ENCODE measurements around the gene OTUB2. TPM values are rescaled to one million over a fixed set of nuclear protein-coding genes. Genes with fewer than 3 reads are reported as not detected.

Gene OTUB2
- total RNA-seq, 1 donor from 2014 or later, result 6.8 TPM

DNA sequence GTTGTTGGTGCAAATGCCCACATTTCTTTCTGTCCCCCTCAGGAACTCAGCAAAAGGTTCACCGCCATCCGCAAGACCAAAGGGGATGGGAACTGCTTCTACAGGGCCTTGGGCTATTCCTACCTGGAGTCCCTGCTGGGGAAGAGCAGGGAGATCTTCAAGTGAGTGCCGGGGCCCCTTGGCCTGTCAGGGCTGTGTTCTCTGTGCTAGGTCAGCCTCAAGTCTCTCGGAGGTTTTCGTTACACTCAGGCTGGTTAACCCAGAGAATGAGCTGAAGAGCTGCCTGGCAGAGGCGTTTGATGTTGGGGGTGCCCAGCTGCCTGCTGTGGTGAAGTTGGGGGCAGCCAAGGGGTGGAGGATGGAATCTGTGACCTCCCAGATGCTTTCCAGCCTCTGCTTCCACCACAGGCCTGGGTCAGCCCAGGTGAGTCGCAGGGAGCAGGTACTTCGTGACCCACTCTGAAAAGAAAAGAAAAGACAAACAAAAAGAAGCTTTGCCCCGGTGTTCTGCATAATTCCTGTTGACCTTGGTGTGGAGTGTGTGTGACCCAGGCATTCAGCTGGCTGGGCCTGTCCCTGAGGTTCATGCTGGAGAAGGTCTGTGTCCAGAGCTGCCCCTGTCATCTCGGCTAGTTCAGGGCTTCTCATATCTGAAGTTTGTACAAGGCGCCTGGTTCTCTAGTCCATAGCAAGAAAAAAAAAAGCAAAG, 12.9 kb downstream of the OTUB2 start:
- Histone ChIP-seq H3F3A (ENCODE audit: low read depth) (no peaks in the 10 kb centered on the region), H3K36me3 (no peaks in the 10 kb centered on the region), H3K9me3 (ENCODE audit: low read depth) (no peaks in the 10 kb centered on the region), H4K20me1 (ENCODE audit: low read depth) (peaks cover 17% of the 10 kb centered on the region), H3K4me1 (no peaks in the 10 kb centered on the region), H3K4me2 (no peak overlapping the region), H3K4me3 (no peak overlapping the region), H3K27ac (no peak overlapping the region), H3K79me2 (ENCODE audit: low read depth) (no peaks in the 10 kb centered on the region), H3K27me3 (no peaks in the 10 kb centered on the region), H2AFZ (replicated peaks) (no peak overlapping the region), H3K9ac (no peak overlapping the region)
- H3K27me3 Mint-ChIP-seq (ENCODE audit: insufficient read depth, low read depth), result peaks cover 7% of the 10 kb centered on the region
- no peaks in the 10 kb centered on the region for H3K36me3 Mint-ChIP-seq
- H3K4me1 Mint-ChIP-seq, result peaks cover 28% of the 10 kb centered on the region
- H3K27ac Mint-ChIP-seq, result no peak overlapping the region
- no peak for DNase-seq (ENCODE audit: low spot score)
- no peaks in the 10 kb centered on the region for H3K9me3 Mint-ChIP-seq
- TF ChIP-seq EZH2 (IDR thresholded peaks at IDR 0.05) (no peak), EZH2phosphoT487 (IDR thresholded peaks at IDR 0.05) (no peak), CTCF (IDR thresholded peaks at IDR 0.05) (no peak)
- H3K4me3 Mint-ChIP-seq, result no peak overlapping the region

DNA sequence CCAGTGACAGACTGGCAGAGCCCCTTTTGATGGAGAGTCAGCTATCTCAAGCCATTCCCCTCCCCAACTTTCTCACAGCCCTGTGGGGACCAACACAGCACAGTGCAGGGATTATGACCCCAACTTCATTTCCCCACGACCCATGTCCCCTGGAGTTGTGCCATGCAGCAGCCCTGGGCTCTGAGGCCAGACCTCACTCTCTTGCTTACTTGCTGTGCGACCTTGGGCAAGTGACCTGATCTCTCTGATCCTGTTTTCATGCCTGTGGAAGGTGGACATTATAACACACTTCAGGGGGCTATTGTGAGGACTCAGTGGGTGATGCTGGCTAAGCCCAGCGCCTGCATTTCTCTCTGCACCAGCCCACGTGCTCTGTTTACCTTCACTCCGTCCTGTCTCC, 14.1 kb downstream of the OTUB2 start:
- Mint-ChIP-seq H3K27me3 (ENCODE audit: insufficient read depth, low read depth) (peaks cover 7% of the 10 kb centered on the region), H3K4me1 (peaks cover 28% of the 10 kb centered on the region)

DNA sequence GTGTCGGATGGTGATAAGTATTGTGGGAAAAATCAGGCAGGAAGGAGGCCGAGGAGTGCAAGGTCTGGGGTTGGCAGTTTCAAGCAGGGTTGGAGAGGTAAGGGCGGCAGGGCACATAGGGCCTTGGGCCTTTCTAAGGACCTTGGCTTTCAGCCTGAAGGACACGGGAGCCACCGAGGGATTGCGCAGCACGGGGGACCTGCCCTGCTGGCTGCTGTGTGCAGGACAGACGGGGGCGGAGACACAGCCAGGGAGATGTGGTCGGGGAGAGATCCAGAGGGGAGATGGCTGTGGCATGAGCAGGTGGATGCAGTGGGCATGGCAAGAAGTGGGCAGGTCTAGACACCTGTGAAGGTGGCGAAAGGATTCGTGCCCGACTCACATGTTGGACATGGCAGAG, 14.7 kb downstream of the OTUB2 start:
- H3K9ac ChIP-seq, result no peak overlapping the region
- TF ChIP-seq EZH2phosphoT487 (IDR thresholded peaks at IDR 0.05), result no peak
- no peak for TF ChIP-seq EZH2 (IDR thresholded peaks at IDR 0.05)
- no peak for TF ChIP-seq CTCF (IDR thresholded peaks at IDR 0.05)
- no peak overlapping the region for H3K4me2 ChIP-seq
- no peaks in the 10 kb centered on the region for H3K9me3 ChIP-seq (ENCODE audit: low read depth)
- no peak overlapping the region for H3K4me3 ChIP-seq
- H4K20me1 ChIP-seq (ENCODE audit: low read depth), result peaks cover 15% of the 10 kb centered on the region
- peaks cover 7% of the 10 kb centered on the region for H3K27me3 Mint-ChIP-seq (ENCODE audit: insufficient read depth, low read depth)
- H2AFZ ChIP-seq (replicated peaks), result no peak overlapping the region
- H3K79me2 ChIP-seq (ENCODE audit: low read depth), result no peaks in the 10 kb centered on the region
- no peak for DNase-seq (ENCODE audit: low spot score)
- no peaks in the 10 kb centered on the region for H3K27me3 ChIP-seq
- H3K36me3 Mint-ChIP-seq, result peaks cover 8% of the 10 kb centered on the region
- H3K27ac Mint-ChIP-seq, result peak overlapping the region; percentile 18
- H3F3A ChIP-seq (ENCODE audit: low read depth), result no peaks in the 10 kb centered on the region
- no peaks in the 10 kb centered on the region for H3K9me3 Mint-ChIP-seq
- H3K4me1 ChIP-seq, result no peaks in the 10 kb centered on the region
- H3K4me3 Mint-ChIP-seq, result no peak overlapping the region
- H3K4me1 Mint-ChIP-seq, result peaks cover 28% of the 10 kb centered on the region
- no peak overlapping the region for H3K27ac ChIP-seq
- H3K36me3 ChIP-seq, result no peaks in the 10 kb centered on the region

More for the DNA sequence above, 14.1 kb downstream of the OTUB2 start:
- no peak overlapping the region for H3K4me2 ChIP-seq
- H3K27me3 ChIP-seq, result no peaks in the 10 kb centered on the region
- H4K20me1 ChIP-seq (ENCODE audit: low read depth), result peaks cover 17% of the 10 kb centered on the region
- H3K79me2 ChIP-seq (ENCODE audit: low read depth), result no peaks in the 10 kb centered on the region
- no peaks in the 10 kb centered on the region for H3K36me3 ChIP-seq
- H3F3A ChIP-seq (ENCODE audit: low read depth), result no peaks in the 10 kb centered on the region
- DNase-seq (ENCODE audit: low spot score), result no peak
- Mint-ChIP-seq H3K4me3 (no peak overlapping the region), H3K27ac (no peak overlapping the region), H3K36me3 (peaks cover 3% of the 10 kb centered on the region), H3K9me3 (no peaks in the 10 kb centered on the region)
- H2AFZ ChIP-seq (replicated peaks), result no peak overlapping the region
- H3K9me3 ChIP-seq (ENCODE audit: low read depth), result no peaks in the 10 kb centered on the region
- H3K4me3 ChIP-seq, result no peak overlapping the region
- no peak overlapping the region for H3K9ac ChIP-seq
- H3K27ac ChIP-seq, result no peak overlapping the region
- no peak for TF ChIP-seq CTCF (IDR thresholded peaks at IDR 0.05)
- TF ChIP-seq EZH2 (IDR thresholded peaks at IDR 0.05), result no peak
- no peak for TF ChIP-seq EZH2phosphoT487 (IDR thresholded peaks at IDR 0.05)
- no peaks in the 10 kb centered on the region for H3K4me1 ChIP-seq
